ENCODE data around the gene METTL27.
"Not testable (repeated sequence)": the region's sequence is repeated elsewhere in the genome, so short reads cannot be mapped to it uniquely, and the experiment has no call there.

METTL27 gene

GRCh38 chr7:73869011-73869798 is 26.9 kb upstream of the METTL27 start:
- DNase-seq = no peak

DNA sequence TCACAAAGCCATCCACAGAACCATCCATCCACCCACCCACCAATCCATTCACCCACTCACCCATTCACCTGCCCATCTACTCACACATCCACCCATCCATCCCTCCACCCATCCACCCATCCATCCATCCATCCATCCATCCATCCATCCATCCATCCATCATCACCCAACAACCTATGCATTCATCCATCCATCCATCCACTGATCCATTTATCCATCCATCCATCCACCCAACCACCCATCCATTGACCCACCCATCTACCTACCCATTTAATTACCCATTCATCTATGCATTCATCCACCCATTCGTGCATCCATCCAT is 24.1 kb upstream of the METTL27 start:
- DNase-seq = no peak

DNA sequence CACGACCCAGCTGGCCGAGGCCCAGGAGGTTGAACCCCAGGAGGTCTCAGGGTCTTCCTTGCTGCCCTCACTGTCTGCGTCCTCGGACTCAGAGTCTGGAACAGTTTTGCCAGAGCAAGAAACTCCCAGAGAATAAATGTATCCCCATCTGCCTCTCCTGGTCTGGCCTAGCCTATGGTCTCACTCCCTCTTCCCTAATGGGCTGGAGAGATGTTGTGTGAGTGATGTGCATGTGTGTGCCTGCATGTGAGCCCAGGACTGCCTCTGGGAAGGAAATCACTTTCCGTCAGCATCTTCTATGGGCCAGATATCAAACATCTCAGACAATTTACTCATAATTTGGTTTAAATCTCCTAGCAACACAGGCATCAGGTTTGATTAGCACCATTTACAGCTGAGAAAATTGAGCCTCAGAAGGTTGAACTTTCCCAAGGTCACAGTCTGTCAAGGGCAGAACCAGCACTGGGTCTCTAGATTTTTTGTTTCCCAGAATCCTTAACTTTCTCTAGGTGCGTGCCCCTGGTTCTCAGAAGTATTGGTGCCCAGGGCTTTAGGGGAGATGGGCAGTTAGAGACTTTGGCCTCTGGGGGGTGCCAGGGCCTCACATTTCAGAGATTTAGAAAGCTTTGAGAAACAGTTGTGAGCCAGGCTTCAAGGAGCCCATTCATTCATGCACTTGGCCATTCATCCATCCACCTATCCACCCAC is 23.6 kb upstream of the METTL27 start:
- DNase-seq = no peak

DNA sequence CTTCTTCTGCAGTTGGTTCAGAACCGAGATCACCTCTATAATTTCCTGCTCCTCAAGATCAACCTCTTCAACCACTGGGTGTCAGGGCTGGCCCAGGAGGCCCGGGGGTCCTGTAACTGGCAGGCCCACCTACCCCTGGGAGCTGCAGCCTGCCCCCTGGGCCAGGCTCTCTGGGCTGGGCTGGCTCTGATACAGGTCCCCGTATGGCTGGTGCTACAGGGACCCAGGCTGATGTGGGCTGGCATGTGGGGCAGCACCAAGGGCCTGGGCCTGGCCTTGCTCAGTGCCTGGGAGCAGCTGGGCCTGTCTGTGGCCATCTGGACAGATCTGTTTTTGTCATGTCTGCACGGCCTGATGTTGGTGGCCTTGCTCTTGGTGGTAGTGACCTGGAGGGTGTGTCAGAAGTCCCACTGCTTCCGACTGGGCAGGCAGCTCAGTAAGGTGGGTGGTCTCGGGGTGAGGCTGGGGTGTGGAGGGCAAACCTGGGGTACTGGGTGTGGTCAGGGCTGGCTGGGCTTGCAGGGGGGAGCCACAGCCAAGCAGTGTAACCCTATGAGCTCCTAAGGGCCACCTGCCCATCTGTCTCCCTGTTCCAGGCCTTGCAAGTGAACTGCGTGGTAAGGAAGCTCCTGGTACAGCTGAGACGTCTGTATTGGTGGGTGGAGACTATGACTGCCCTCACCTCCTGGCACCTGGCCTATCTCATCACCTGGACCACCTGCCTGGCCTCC is 22.8 kb upstream of the METTL27 start:
- DNase-seq = no peak

GRCh38 chr7:73861305-73861704 is 19.0 kb upstream of the METTL27 start:
- DNase-seq = no peak

GRCh38 chr7:73860859-73861258 is 18.5 kb upstream of the METTL27 start, which contains the start of gene TMEM270:
Gene TMEM270 (plus strand): TSS chr7:73861159. CDS start chr7:73861195, 36 bp downstream.
- DNase-seq = no peak

DNA sequence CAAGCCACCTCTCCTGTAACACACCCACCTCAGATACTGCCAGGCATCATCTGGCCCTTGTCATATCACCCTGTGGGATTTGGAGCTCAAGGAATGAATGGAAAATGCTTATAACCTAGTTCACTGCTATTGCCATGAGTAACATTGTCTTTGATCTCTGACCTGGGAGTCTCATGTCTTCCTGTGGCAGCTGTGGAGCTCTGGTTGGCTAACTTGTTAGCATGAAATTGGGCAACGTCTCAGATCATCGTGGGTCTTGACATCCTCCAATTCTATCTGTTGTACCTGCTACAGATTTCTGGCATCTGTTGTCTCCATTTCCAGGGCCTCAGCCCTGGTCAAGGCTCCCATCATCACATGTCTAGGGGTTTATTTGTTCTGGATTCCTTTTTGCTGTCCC is 16.5 kb upstream of the METTL27 start:
- DNase-seq = no peak

DNA sequence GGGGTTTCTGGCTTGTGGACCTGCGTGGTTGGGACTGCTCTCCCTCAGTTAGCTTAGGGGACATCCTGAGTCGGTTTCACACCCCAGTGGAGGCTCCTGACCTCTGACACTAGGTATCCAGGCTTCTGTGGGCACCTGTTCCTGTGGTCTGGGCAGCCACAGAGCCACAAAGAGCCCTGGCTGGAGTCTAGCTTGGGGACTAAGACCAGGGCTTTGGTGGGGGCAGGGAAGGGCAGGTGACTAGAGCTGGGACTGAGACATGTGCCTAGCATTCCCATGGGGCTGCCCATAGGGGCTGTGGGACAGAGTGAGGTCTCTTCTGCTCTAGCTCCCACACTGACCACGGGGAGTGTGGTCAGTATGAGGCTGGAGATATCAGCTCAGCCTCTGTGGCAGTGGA is 14.6 kb upstream of the METTL27 start:
- no peak for DNase-seq

DNA sequence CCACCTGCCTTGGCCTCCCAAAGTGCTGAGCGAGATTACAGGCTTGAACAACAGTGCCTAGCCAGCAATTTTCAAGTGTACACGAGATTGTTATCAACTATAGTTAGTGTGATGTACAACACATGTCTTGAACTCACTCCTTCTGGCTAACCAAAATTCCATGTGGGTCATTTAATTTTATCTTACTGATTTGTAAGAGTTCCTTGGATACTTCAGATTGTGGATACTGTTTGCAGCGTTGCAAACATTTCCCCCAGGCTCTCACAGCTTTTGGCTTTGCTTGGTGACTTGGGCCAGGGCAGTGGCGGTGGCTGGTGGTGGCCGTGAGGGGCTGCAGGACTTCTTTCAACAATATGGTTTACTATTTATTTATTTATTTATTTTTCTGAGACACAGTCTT is 10.2 kb upstream of the METTL27 start:
- no peak for DNase-seq

- peak; percentile 51 for DNase-seq
These were observed 9.4 kb upstream of the METTL27 start for GRCh38 chr7:73851410-73852338.

- DNase-seq = no peak
These were observed 8.5 kb upstream of the METTL27 start for GRCh38 chr7:73850781-73851207.

DNA sequence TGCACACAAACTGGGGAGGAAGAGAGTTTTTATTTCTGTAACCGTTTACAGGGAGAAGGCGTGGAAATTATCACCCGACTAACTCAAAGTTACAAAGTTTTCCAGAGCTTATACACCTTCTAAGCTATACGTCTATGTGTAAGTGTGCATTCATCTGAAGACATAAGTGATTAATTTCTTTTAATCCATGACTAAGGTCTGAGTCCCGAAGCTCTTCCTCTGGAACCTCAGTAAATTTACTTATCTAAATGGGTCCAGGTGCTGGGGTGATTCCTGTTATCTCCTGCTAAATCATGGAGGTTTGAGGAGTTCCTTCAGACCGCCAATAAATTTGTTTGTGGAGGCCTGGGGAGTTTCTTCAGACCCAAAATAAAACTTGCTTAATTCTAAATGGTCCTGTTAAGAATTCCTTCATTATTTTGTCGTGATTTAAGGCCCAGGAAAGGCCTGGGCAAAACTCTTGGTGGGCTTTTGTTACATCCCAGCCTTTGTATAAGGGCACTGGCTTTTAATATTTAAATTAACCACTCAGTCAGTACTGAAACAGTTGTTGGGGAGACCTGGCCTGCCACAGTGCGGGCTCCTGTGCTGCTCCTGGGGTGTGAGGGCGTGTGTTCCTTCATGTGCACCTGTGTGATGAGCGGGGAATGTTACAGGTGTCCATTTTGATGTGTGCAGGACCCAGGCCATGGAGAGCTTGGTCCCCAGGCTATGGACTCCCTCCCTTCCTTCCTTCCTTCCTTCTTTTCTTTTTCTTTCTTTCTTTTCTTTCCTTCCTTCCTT is 5.8 kb upstream of the METTL27 start:
- no peak for DNase-seq

- not testable (repeated sequence) for DNase-seq
These were observed 3.4 kb upstream of the METTL27 start for GRCh38 chr7:73845701-73846195.

DNA sequence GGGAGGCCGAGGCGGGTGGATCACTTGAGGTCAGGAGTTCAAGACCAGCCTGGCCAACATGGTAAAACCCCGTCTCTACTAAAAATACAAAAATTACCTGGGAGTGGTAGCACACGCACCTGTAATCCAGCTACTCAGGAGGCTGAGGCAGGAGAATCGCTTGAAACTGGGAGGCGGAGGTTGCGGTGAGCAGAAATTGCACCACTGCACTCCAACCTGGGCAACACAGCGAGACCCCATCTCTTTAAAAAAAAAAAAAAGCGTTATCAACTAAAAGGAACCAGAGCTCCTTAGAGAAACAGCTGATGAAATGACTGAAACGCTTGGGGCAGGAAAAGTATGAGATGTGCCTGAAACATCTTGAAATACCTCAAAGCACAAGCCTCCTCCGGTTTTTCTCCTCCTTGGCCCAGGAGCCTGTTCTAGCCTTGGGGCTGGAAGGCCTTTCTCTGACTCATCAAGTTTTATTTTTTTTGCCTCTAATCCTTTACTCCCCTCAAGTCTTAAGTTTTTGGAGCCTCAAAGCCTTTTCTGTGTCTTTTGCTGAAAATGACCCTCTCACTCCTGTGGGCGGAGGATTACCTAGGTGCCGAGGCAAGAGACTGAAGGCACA is 2.6 kb upstream of the METTL27 start:
- DNase-seq = no peak

- no peak for DNase-seq
These were observed 1.8 kb upstream of the METTL27 start for GRCh38 chr7:73844131-73844547.

- DNase-seq = no peak
These were observed 638 bp downstream of the METTL27 start for GRCh38 chr7:73841689-73842066.

- no peak for DNase-seq
These were observed 1.5 kb downstream of the METTL27 start for GRCh38 chr7:73840715-73841379.

- DNase-seq = no peak
These were observed 2.3 kb downstream of the METTL27 start for GRCh38 chr7:73839743-73840714.

DNA sequence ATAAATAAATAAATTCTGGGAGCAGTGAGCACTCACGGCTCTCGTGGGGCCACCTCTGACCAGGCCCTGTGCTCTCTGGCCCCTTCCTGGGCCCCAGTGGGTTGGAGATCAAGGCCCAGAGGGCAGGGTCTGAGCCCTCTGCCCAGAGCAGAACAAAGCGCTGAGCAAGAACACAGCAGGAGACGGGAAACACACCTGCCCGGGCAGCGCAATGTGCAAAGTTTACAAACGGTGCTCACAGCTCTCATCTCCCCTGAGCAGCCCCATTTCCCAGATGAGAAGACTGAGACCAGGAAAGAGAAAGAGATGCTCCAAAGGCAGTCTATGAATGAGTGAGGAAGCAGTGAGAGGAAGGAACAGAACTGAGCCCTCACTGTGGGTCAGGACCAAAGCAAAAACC is 3.0 kb downstream of the METTL27 start:
- DNase-seq = no peak
